GM21360 (cell line): ENCODE results near the gene HDDC3.

Experiments
- ATAC-seq: cut with Tn5 transposase; IDR thresholded peaks from one replicate; pipeline ENCODE4 v1.9.1; 2021; ENCODE audit warnings: mild to moderate bottlenecking, moderate library complexity; ENCODE audit not compliant: unreplicated experiment

Gene HDDC3

GRCh38 chr15:90895571-90896117, 36.7 kb downstream of the HDDC3 start:
- no peak for ATAC-seq

- ATAC-seq: no peak
These were observed 38.9 kb downstream of the HDDC3 start for GRCh38 chr15:90893175-90894090.

- ATAC-seq: no peak
These were observed 39.7 kb downstream of the HDDC3 start for GRCh38 chr15:90892498-90893174.

GRCh38 chr15:90892023-90892422, 40.3 kb downstream of the HDDC3 start:
- no peak for ATAC-seq

GRCh38 chr15:90891346-90891949, 40.9 kb downstream of the HDDC3 start:
- no peak for ATAC-seq

- ATAC-seq: no peak
These were observed 41.5 kb downstream of the HDDC3 start for GRCh38 chr15:90890839-90891238.

GRCh38 chr15:90889736-90890456, 42.5 kb downstream of the HDDC3 start:
- no peak for ATAC-seq

- no peak for ATAC-seq
These were observed 43.0 kb downstream of the HDDC3 start for GRCh38 chr15:90889313-90889730.

GRCh38 chr15:90887037-90887481, 45.3 kb downstream of the HDDC3 start:
- ATAC-seq: no peak

GRCh38 chr15:90886291-90886614, 46.1 kb downstream of the HDDC3 start:
- no peak for ATAC-seq

GRCh38 chr15:90885432-90886290, 46.7 kb downstream of the HDDC3 start:
- no peak for ATAC-seq

- ATAC-seq: no peak
These were observed 47.5 kb downstream of the HDDC3 start for GRCh38 chr15:90884719-90885431.

- ATAC-seq: no peak
These were observed 48.2 kb downstream of the HDDC3 start, which contains the start of gene FES for GRCh38 chr15:90883976-90884718. Gene FES, plus strand, starts transcription at chr15:90884504. Its CDS starts 542 bp downstream, at chr15:90885046.

GRCh38 chr15:90883526-90883975, 48.8 kb downstream of the HDDC3 start:
- ATAC-seq: no peak

- ATAC-seq: no peak
These were observed 49.4 kb downstream of the HDDC3 start for GRCh38 chr15:90882781-90883525.

GRCh38 chr15:90881978-90882721, 50.2 kb downstream of the HDDC3 start:
- ATAC-seq: no peak
